ENCODE data around the gene BLVRA. TPM values are rescaled to one million over a fixed set of nuclear protein-coding genes. Genes with fewer than 3 reads are reported as not detected.

BLVRA gene
- total and polyA plus RNA-seq, 10 of the 15 experiments (the other 5 are each of a cell fraction or from before 2014, with no cell fraction given), result 63.3 to 198 (median 102) TPM

- DNase-seq (ENCODE audit: low read depth, low spot score) (no peak), ATAC-seq (no peak), FAIRE-seq (no peak)
- TF ChIP-seq ZNF592 (IDR thresholded peaks at IDR 0.05) (no peak), NBN (IDR thresholded peaks at IDR 0.05) (no peak), IRF3 (IDR thresholded peaks at IDR 0.05) (no peak)
- Histone ChIP-seq H3K27me3 (replicated peaks in 1 of 2; ENCODE audit: control insufficient read depth in 2 of 2, insufficient read depth in 2 of 2, low read length in 1 of 2) (no peaks in the 10 kb centered on the region), H4K20me1 (ENCODE audit: control insufficient read depth, insufficient read depth) (no peaks in the 10 kb centered on the region), H3K9ac (ENCODE audit: control insufficient read depth, insufficient read depth, low read length) (no peak overlapping the region), H3K9me3 (replicated peaks; ENCODE audit: control insufficient read depth, insufficient read depth, low read length) (peaks cover 2% of the 10 kb centered on the region; the same call in 2 of the 3 replicates), H3K4me2 (ENCODE audit: control insufficient read depth, insufficient read depth) (peak overlapping the region; percentile 17), H3K4me3 (peak overlapping the region; percentile 50), H2AFZ (ENCODE audit: control insufficient read depth, low read depth, low read length) (no peak overlapping the region), H3K4me1 (ENCODE audit: control insufficient read depth, insufficient read depth, low read length) (peaks cover 12% of the 10 kb centered on the region; the same call in 1 of the 2 replicates), H3K36me3 (ENCODE audit: control insufficient read depth in 2 of 2, insufficient read depth in 2 of 2, low read length in 1 of 2) (no peaks in the 10 kb centered on the region; a peak in 1 of 4 replicates), H3K79me2 (ENCODE audit: control insufficient read depth, insufficient read depth, low read length) (peaks cover 72% of the 10 kb centered on the region), H3K27ac (ENCODE audit: control insufficient read depth, insufficient read depth) (no peak overlapping the region)
- SMC1A ChIA-PET (ENCODE audit: uncharacterized antibody, unreplicated experiment), result interaction anchor here (1.0 to 10.6 kb wide), 3 partner anchors 108 to 139 kb away, joined by 3 to 93 read pairs (median 23); no protein-coding TSS in a partner anchor
- RAD21 ChIA-PET (ENCODE audit: unreplicated experiment), result interaction anchor here (0.6 to 5.2 kb wide), 6 partner anchors 29 to 145 kb away, joined by 3 to 47 read pairs (median 4); partner anchors contain the start of gene STK17A
- intact Hi-C loops (cut with micrococcal nuclease; ENCODE audit: unreplicated experiment) (loop anchor here (5.0 to 10.0 kb wide), 3 partner anchors 35 to 793 kb away; partner anchors contain the start of genes MRPL32 and PSMA2), in situ Hi-C loops (cut with MboI) (loop anchor here (10.0 kb wide), 1 partner anchor 793 kb away; the partner anchor contains the start of genes MRPL32 and PSMA2)
- no TSS peak for BruUV-seq (replicated peaks)
- CTCF ChIA-PET, result interaction anchor here (1.0 to 1.6 kb wide), 4 partner anchors 9 to 145 kb away, joined by 3 to 6 read pairs (median 4); partner anchors contain the start of gene STK17A
- POLR2A ChIA-PET, result no interaction called here
- 45% methylated on average over 1 of the region's 1 CpG for WGBS (ENCODE audit: insufficient coverage, insufficient replicate concordance, low lambda C conversion rate, missing lambda C conversion rate)
Measured at GRCh38 chr7:43727494-43727893, 31.0 kb upstream of the BLVRA start.

Data from GM12878 (cell line).